ENCODE measurements around the gene IQSEC1. TPM values are rescaled to one million over a fixed set of nuclear protein-coding genes. Genes with fewer than 3 reads are reported as not detected.
A peak's percentile ranks its signal among the peaks of the same experiment; 100 is the strongest.

IQSEC1 gene
- total RNA-seq, 1 experiment from 2014 or later = 13.3 TPM

DNA sequence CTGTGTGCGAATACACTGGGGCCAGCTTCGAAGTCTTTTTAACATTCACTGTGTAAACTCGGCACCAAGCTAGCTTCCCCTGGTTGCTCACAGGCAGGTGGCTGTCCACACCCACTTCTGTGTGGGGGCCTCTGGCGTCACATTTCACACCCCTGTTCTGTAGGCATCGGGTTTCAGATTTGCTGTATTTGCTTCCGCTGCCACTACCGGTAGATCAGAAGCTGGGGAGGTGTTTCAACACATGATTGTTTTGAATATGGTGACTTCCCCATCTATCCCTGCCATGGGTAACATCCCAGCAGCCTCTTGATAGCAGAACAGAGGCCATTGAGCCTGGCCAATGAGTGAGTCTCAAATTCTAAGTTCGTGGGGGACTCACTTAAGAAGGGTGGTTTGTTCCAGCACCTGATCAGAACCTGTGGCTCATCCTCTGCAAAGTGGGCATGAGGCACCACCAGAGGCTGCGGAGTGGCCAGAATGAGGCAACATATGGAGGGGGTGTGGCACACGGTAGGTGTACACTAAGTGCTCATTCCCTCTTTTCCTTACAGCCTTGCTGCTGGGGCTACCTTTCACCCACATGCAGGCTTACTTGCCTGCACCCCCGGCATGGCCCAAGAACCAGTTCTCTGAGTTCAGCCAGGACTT lies 61.5 kb downstream of the IQSEC1 start:
- peak; percentile 55 for DNase-seq
- peaks cover 11% of the 10 kb centered on the region for H3K27me3 Mint-ChIP-seq (ENCODE audit: unreplicated experiment)
- BruUV-seq (replicated peaks) = no TSS peak
- no peak overlapping the region for H3K4me3 Mint-ChIP-seq (ENCODE audit: low read depth, unreplicated experiment)
- H3K27ac Mint-ChIP-seq (ENCODE audit: unreplicated experiment) = no peak overlapping the region
- TF ChIP-seq CTCF (IDR thresholded peaks at IDR 0.05; ENCODE audit: unreplicated experiment) = no peak
- CTCF ChIA-PET = interaction anchor here (1.1 kb wide), 1 partner anchor 11 kb away, joined by 4 read pairs; no protein-coding TSS in a partner anchor
- no peaks in the 10 kb centered on the region for H3K9me3 Mint-ChIP-seq (ENCODE audit: low read depth, unreplicated experiment)
- intact Hi-C loops (cut with micrococcal nuclease; ENCODE audit: unreplicated experiment) = no loop called here
- peaks cover 43% of the 10 kb centered on the region for H3K4me1 Mint-ChIP-seq (ENCODE audit: low read depth, unreplicated experiment)
- H3K36me3 Mint-ChIP-seq (ENCODE audit: insufficient read depth, unreplicated experiment) = peaks cover 8% of the 10 kb centered on the region

DNA sequence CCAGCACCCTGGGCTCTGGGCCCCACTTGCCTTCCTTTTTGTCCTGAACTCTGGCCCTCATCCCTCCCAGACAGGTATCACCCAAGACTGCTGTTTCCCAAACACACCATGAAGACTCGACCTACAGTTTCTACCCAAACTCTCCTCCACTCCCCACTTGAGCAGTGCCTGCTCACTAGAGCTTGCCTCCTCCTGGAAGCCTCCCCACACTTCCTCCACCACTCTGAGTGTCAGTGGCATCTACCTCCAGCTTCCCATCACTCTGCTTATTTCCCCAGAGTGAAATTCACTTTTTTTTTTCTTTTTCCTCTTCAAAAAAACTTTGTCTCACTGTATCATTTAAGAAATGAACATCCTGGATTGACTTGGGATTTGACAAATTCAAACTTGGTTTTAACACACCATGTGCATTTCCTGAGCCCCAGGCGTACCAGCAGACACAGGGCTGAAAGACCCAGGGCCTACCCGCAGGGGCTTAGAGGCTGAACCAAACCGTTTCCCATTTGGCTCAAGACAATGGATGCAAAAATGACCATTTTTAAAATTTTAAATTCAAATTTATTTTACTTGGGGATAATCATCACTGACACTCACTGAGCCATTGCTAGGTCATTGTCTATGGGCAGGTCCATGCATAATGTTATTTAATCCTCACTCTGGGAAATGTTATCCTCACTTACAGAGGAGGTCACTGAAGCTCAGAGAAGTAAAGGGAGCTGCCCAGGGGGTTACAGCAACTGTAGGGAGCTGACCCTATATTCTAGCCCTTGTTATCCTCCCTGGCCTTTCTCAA lies 62.3 kb downstream of the IQSEC1 start:
- Mint-ChIP-seq H3K9me3 (ENCODE audit: low read depth, unreplicated experiment) (no peaks in the 10 kb centered on the region), H3K4me3 (ENCODE audit: low read depth, unreplicated experiment) (no peak overlapping the region), H3K36me3 (ENCODE audit: insufficient read depth, unreplicated experiment) (peaks cover 8% of the 10 kb centered on the region), H3K4me1 (ENCODE audit: low read depth, unreplicated experiment) (peaks cover 43% of the 10 kb centered on the region), H3K27ac (ENCODE audit: unreplicated experiment) (no peak overlapping the region), H3K27me3 (ENCODE audit: unreplicated experiment) (peaks cover 8% of the 10 kb centered on the region)
- no TSS peak for BruUV-seq (replicated peaks)
- intact Hi-C loops (cut with micrococcal nuclease; ENCODE audit: unreplicated experiment) = no loop called here
- DNase-seq = no peak
- no peak for TF ChIP-seq CTCF (IDR thresholded peaks at IDR 0.05; ENCODE audit: unreplicated experiment)
- CTCF ChIA-PET = interaction anchor here (1.1 kb wide), 1 partner anchor 12 kb away, joined by 4 read pairs; no protein-coding TSS in a partner anchor

GRCh38 chr3:13009946-13010315 lies 63.3 kb downstream of the IQSEC1 start:
- TF ChIP-seq CTCF (IDR thresholded peaks at IDR 0.05; ENCODE audit: unreplicated experiment) = no peak
- CTCF ChIA-PET = interaction anchor here (0.6 to 1.0 kb wide), 2 partner anchors 61 to 870 kb away, joined by 3 to 5 read pairs; partner anchors contain the start of gene WNT7A
- BruUV-seq (replicated peaks) = no TSS peak
- Mint-ChIP-seq H3K9me3 (ENCODE audit: low read depth, unreplicated experiment) (no peaks in the 10 kb centered on the region), H3K27me3 (ENCODE audit: unreplicated experiment) (peaks cover 8% of the 10 kb centered on the region), H3K4me3 (ENCODE audit: low read depth, unreplicated experiment) (peak overlapping the region; percentile 28), H3K4me1 (ENCODE audit: low read depth, unreplicated experiment) (peaks cover 43% of the 10 kb centered on the region), H3K27ac (ENCODE audit: unreplicated experiment) (no peak overlapping the region), H3K36me3 (ENCODE audit: insufficient read depth, unreplicated experiment) (peaks cover 8% of the 10 kb centered on the region)
- intact Hi-C loops (cut with micrococcal nuclease; ENCODE audit: unreplicated experiment) = no loop called here
- no peak for DNase-seq

DNA sequence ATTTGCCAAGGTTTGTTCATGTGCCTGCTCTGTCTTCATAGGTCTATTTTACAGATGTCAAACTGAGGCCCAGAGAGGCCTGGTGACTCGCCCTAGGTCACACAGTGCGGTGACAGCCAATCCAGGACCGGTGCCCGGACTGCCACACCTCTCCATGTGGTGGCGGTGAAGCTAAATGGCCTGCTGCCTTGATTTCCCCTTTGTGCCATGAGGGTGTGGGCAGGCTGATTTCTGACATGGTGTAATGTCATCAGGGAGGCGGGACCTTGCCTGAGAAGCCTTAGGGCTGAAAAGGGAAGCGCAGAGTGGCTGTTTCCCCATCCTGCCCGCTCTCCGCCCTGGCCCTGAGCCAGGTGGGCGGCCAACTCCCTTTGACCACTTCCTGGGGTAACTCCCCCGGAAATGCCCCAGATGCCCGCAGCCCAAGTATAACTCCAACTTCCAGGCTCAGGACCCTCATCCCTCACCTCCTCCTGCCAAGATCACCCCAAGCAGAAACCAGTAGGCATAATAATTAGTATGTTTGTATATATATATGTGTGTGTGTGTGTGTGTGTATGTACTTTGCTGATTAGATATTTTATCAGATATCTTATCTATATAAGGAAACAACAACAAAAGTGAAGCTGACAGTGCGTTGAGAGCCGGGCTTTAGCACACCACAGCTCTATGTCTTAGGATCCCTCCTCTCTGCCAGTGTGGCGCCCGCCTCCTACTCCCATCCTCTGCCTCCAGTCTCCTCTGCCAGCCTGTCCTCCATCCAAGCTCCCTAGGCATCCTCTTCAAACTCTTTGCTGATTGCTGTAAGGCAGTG lies 63.9 kb downstream of the IQSEC1 start:
- CTCF ChIA-PET = interaction anchor here (0.6 to 1.0 kb wide), 3 partner anchors 61 to 871 kb away, joined by 3 to 5 read pairs (median 3); partner anchors contain the start of gene WNT7A
- peak overlapping the region; percentile 28 for H3K4me3 Mint-ChIP-seq (ENCODE audit: low read depth, unreplicated experiment)
- BruUV-seq (replicated peaks) = TSS peak; percentile 87

More for the DNA sequence above, 63.9 kb downstream of the IQSEC1 start:
- intact Hi-C loops (cut with micrococcal nuclease; ENCODE audit: unreplicated experiment) = no loop called here
- no peak for TF ChIP-seq CTCF (IDR thresholded peaks at IDR 0.05; ENCODE audit: unreplicated experiment)
- Mint-ChIP-seq H3K36me3 (ENCODE audit: insufficient read depth, unreplicated experiment) (peaks cover 8% of the 10 kb centered on the region), H3K4me1 (ENCODE audit: low read depth, unreplicated experiment) (peaks cover 43% of the 10 kb centered on the region), H3K9me3 (ENCODE audit: low read depth, unreplicated experiment) (no peaks in the 10 kb centered on the region), H3K27me3 (ENCODE audit: unreplicated experiment) (peaks cover 8% of the 10 kb centered on the region), H3K27ac (ENCODE audit: unreplicated experiment) (no peak overlapping the region)
- DNase-seq = peak; percentile 81
